IPS-20b (cell line): ENCODE results near the gene HEXIM1.

ENCODE experiments used
- H3K27ac ChIP-seq: one replicate; pipeline ENCODE4 v1.5.1; 2013; ENCODE audit warnings: low read length
- H3K27me3 ChIP-seq: 2 replicates; pipeline ENCODE4 v1.6.1; 2013; ENCODE audit warnings: mild to moderate bottlenecking, low read length, inconsistent platforms; ENCODE audit not compliant: insufficient read depth
- H3K36me3 ChIP-seq: 2 replicates; pipeline ENCODE4 v1.6.1; 2013; ENCODE audit warnings: low read depth, mild to moderate bottlenecking, inconsistent platforms, low read length, moderate library complexity; ENCODE audit not compliant: insufficient read depth
- H3K4me1 ChIP-seq: 2 replicates; pipeline ENCODE4 v1.6.1; 2013; ENCODE audit warnings: mild to moderate bottlenecking, control low read depth, inconsistent platforms, low read length, moderate library complexity; ENCODE audit not compliant: insufficient read depth
- H3K4me3 ChIP-seq: 2 replicates; pipeline ENCODE4 v1.5.1; 2013; ENCODE audit warnings: mild to moderate bottlenecking, low read length, inconsistent platforms
- H3K9ac ChIP-seq: 2 replicates; pipeline ENCODE4 v1.6.1; 2013; ENCODE audit warnings: low read depth, mild to moderate bottlenecking, inconsistent platforms, low read length, moderate library complexity
- H3K9me3 ChIP-seq: 2 replicates; pipeline ENCODE4 v1.6.1; 2013; ENCODE audit warnings: mild to moderate bottlenecking, low read depth, low read length, inconsistent platforms; ENCODE audit not compliant: insufficient read depth

HEXIM1 gene

DNA sequence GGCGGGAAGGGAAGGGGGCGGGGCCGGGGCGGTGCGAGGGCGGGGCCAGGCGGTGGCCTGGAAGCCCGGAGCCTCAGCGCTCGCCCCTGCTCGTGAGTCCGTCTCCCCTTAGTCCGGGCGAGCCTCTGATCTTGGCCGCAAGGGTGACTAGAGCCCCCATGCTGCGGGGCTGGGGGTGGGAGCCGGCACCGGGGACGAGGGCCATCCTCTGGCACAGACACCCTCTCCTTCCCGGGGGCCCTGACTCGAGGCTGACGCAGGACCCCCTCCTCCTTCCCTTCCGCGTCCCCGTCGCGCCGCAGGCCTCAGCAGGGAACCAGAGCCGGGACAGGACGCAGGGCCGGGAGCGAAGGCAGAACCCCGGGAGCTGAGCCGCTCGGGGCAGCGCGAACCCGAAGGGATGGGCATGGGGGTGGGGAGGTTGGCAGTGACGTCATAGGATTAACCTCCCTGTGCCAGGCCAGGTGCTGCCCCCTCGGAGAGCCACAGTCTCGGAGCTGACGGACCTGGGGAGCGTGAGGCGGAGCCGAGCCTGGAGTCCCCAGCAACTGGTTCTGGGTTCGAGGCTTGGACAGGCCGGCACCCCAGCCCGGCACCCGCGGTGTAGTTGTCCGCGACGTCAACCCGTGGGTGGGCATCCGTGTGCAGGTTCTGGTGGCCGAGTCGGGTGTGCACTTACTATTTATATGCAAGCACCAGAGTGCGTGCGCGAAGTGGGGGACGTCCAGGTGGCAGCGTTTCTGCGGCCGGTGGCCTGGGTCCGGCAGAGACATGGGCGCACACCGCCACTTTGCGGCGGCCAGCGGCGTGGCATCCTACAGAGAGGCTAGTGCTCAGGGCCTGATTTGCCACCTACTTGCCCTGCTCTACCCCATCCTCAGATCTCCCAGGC, 15.5 kb upstream of the HEXIM1 start:
- Histone ChIP-seq H3K4me3 (peak overlapping the region; percentile 81), H3K27ac (no peak overlapping the region), H3K36me3 (no peaks in the 10 kb centered on the region), H3K9me3 (no peaks in the 10 kb centered on the region), H3K4me1 (no peaks in the 10 kb centered on the region), H3K27me3 (peaks cover 6% of the 10 kb centered on the region; the same call in 1 of the 2 replicates), H3K9ac (peak overlapping the region; percentile 67; the same call in 1 of the 2 replicates)

DNA sequence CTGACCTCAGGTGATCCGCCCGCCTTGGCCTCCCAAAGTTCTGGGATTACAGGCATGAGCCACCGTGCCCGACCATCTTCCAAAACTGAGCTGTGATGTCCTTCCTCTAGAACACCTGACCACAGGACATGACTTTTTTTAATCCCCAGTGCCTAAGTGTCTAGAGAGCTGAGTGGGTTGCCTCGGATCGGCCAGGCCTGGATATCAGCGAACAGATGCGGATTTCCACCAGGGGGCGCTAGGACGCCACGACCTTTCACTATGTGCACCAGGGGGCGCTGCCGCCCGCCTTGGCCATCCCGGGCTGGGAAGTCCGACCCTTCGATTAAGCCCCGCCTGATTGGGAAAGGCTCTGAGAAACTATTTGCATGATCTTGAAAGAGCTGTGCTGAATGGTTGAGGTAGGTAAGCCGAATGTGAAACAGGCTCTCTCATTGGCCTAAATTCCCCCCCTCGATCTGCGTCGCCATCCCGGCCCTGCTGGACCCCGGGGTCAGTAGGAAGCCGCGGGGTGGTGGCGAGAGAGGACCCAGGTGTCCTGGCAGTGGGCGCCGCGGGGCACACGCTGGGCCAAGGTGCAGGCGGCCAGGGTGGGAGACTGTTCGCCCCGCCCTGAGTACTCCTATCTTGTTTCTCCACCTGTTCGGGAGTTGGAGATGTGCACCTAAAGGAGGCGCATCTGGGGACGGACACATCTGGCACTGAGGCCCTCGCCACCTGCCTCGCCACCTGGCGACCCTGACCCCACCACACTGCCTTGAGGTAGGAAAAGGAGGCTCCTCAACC, 12.9 kb upstream of the HEXIM1 start, which contains the start of gene ACBD4:
Gene ACBD4 (plus strand): TSS at position 496 of the 786 bp plus-strand sequence. CDS start 458 bp downstream, outside the sequence.
- Histone ChIP-seq H3K9me3 (no peaks in the 10 kb centered on the region), H3K4me1 (no peaks in the 10 kb centered on the region), H3K27ac (no peak within 1 kb of the TSS), H3K4me3 (peak within 1 kb of the TSS; percentile 67), H3K9ac (peak within 1 kb of the TSS; percentile 40; the same call in 1 of the 2 replicates), H3K27me3 (peaks cover 6% of the 10 kb centered on the region; the same call in 1 of the 2 replicates), H3K36me3 (no peaks in the 10 kb centered on the region)

DNA sequence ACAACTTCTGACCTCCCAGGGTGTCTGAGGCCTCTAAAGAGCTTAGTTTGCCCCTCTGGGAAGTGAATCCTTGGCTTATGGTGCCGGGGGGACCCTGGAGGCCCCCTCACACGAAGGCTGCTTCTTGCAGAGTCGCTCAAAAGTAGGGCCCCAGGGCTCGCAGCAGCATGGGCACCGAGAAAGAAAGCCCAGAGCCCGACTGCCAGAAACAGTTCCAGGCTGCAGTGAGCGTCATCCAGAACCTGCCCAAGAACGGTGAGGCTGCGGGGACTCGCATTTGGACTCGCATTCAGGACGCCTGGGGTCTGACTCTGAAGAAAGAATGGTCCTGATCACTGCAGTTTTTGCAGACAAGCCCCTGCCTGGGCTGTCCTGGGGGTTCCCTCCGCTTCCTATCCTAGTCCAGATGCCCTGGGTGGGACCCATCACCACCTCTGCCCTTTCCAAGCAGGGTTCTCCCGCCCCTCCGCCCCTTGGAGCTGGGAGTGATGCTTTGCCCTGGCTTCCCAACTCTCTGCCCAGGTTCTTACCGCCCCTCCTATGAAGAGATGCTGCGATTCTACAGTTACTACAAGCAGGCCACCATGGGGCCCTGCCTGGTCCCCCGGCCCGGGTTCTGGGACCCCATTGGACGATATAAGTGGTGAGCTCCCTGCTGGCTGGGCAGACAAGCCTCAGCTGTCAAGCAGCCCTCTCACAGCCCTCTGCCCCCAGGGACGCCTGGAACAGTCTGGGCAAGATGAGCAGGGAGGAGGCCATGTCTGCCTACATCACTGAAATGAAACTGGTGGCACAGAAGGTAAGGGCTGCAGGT, 12.1 kb upstream of the HEXIM1 start:
- Histone ChIP-seq H3K4me1 (no peaks in the 10 kb centered on the region), H3K36me3 (no peaks in the 10 kb centered on the region), H3K9me3 (no peaks in the 10 kb centered on the region), H3K27me3 (peaks cover 5% of the 10 kb centered on the region; the same call in 1 of the 2 replicates), H3K27ac (no peak overlapping the region), H3K4me3 (peak overlapping the region; percentile 67), H3K9ac (peak overlapping the region; percentile 40; the same call in 1 of the 2 replicates)

DNA sequence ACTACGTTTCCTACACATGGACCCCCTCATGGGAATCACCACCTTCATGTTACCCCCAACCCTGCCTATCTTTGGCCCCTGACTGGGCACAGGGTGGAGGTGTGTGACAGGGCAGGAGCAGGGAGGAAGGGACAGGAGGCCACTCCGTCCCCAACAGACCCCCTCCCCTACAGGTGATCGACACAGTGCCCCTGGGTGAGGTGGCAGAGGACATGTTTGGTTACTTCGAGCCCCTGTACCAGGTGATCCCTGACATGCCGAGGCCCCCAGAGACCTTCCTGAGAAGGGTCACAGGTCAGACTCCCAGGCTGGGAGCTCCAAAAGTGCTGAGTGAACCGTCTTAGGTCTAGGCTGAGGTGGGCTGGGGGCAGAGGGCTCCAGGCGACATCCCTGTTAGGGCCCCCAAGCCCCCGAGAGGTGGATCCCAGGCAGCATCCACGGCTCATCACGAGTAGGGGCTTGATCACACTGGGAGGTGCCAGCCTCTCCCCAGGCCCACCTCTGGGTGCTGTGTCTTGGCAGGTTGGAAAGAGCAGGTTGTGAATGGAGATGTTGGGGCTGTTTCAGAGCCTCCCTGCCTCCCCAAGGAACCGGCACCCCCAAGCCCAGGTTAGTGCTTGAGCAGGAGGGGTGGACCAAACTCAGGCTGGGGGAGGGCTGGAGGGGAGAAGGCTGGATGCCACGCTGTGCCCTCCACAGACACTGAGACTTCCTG, 11.3 kb upstream of the HEXIM1 start:
- Histone ChIP-seq H3K27me3 (no peaks in the 10 kb centered on the region), H3K4me1 (no peaks in the 10 kb centered on the region), H3K36me3 (no peaks in the 10 kb centered on the region), H3K9me3 (no peaks in the 10 kb centered on the region), H3K27ac (no peak overlapping the region), H3K4me3 (no peak overlapping the region), H3K9ac (no peak overlapping the region)

DNA sequence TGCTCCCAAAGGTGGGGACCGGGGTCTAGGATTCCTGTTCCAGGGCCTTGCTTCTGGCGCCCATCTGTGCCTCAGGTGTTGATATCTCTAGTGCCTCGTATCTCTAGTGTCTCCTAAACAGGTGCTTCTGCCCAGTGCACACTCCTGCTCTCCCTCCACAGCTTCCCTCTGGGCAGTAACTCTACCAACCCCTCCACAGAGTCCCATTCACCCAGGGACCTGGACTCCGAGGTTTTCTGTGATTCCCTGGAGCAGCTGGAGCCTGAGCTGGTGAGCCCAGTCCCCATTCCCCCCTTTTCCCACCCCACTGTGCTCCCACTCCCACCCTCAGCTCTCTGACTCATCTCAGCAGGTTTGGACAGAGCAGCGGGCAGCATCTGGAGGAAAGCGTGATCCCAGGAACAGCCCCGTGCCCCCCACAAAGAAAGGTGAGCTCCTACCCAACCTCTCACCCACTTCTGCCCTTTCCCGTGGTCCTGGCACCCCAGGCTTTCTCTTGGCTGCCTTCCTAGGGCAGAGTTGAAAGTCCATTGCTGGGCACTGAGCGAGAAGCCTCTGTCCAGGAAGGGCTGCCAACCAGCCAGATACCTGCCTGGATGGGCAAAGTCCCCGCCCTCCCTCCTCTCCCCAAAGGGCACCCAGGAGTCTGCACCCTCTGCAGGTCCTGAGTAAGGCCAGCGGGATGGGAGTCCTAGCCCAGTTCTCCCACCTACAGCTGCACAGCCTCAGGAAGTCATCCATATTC, 10.5 kb upstream of the HEXIM1 start:
- no peak overlapping the region for H3K4me3 ChIP-seq
- H3K4me1 ChIP-seq = no peaks in the 10 kb centered on the region
- H3K9ac ChIP-seq = no peak overlapping the region
- H3K36me3 ChIP-seq = no peaks in the 10 kb centered on the region
- H3K9me3 ChIP-seq = no peaks in the 10 kb centered on the region
- no peaks in the 10 kb centered on the region for H3K27me3 ChIP-seq
- no peak overlapping the region for H3K27ac ChIP-seq

DNA sequence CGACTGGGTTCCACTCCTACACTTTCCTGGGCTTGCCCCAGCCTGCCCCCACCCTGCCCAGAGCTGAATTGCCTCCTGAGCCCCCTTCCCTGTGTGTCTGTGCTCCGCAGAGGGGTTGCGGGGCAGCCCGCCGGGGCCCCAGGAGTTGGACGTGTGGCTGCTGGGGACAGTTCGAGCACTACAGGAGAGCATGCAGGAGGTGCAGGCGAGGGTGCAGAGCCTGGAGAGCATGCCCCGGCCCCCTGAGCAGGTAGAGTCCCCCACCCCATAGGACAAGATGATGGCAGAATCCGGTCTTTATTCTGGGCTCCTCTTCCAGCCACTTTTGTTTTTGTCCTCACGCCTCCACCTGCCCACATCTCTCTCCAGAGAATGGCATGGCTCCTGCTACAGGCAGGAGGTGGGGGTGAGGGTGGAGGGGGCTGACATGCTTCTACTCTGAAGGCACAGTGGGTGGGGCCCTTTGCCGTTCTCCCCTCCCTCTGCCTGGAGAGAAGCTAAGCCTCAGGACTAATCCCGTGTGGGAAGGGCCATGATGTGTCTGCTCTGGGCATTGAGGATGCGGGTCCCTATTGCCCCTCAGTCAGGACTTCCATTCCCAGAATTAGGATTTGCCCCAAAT, 9.3 kb upstream of the HEXIM1 start:
- no peaks in the 10 kb centered on the region for H3K9me3 ChIP-seq
- no peak overlapping the region for H3K9ac ChIP-seq

DNA sequence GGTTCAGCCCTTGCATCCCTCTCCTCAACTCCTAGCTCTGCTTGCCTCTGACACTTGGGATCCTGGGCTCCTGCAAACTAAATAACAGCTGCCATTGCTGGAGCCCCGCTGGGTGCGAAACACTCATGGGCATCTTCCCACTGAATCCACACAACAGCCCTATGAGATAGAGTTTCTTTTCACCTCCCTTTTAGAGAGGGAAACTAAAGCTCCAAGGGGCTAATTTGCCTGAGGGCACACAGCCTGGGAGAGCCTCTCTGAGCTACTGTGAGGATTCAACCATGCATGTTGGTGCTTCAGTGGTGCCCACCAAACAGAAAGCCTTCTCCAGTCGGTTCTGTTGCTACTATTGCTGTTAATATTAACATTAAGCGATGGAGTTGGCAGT, 8.7 kb upstream of the HEXIM1 start:
- Histone ChIP-seq H3K9me3 (no peaks in the 10 kb centered on the region), H3K27me3 (no peaks in the 10 kb centered on the region), H3K4me1 (peaks cover 3% of the 10 kb centered on the region; the same call in 1 of the 2 replicates), H3K9ac (no peak overlapping the region), H3K4me3 (no peak overlapping the region), H3K36me3 (no peaks in the 10 kb centered on the region), H3K27ac (no peak overlapping the region)

More for the DNA sequence above, 9.3 kb upstream of the HEXIM1 start:
- H3K36me3 ChIP-seq = no peaks in the 10 kb centered on the region
- no peaks in the 10 kb centered on the region for H3K27me3 ChIP-seq
- no peak overlapping the region for H3K27ac ChIP-seq
- no peak overlapping the region for H3K4me3 ChIP-seq
- peaks cover 3% of the 10 kb centered on the region; the same call in 1 of the 2 replicates for H3K4me1 ChIP-seq

DNA sequence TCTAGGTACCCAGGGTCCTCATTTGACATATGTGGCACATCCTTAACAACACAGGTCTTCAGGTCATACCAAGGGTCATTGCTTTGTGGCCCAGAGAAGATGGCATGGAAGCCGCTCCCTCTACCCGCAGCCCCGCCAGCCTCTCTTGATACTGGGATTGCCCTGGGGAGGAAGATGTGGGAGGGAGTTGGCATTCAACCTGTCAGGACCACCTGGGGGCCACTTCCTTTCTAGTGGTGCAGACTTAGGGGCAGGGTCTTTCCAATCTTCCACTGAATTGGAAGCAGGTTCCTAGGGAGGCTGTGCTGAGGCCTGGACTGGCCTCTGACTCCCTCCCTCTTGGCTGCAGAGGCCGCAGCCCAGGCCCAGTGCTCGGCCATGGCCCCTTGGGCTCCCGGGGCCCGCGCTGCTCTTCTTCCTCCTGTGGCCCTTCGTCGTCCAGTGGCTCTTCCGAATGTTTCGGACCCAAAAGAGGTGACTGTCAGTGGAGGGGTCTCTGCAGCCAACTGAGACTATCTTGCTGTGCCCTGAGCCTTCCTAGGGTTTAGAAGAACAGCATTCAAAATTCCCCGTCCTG, 5.1 kb upstream of the HEXIM1 start:
- H3K9ac ChIP-seq = peak overlapping the region; percentile 52; the same call in 1 of the 2 replicates
- H3K4me3 ChIP-seq = peak overlapping the region; percentile 79; the same call in 1 of the 2 replicates
- no peak overlapping the region for H3K27ac ChIP-seq
- peaks cover 6% of the 10 kb centered on the region; the same call in 1 of the 2 replicates for H3K4me1 ChIP-seq
- no peaks in the 10 kb centered on the region for H3K9me3 ChIP-seq
- no peaks in the 10 kb centered on the region for H3K36me3 ChIP-seq
- H3K27me3 ChIP-seq = no peaks in the 10 kb centered on the region

DNA sequence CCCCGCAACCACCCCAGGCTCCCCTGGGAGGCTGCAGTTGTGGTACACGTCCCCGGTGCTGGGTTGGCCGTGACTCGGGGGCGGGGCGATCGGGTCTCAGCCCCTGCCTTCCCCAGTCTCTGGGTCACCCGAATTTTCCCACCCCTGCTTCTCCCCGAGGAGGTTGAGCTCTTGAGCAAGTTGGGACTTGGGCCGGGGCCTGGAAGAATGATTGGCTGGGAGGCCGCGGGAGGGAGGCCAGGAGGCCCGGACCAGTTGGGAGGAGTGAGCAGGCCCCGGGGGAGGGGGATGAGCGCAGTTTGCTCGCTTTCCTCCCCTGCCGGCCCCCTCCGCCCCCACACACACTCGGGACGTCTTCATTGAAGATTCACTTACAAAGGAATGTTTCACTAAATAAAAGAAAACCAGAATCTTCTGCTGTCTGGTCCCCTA, 4.5 kb upstream of the HEXIM1 start:
- peak overlapping the region; percentile 52; the same call in 1 of the 2 replicates for H3K9ac ChIP-seq
- peaks cover 6% of the 10 kb centered on the region; the same call in 1 of the 2 replicates for H3K4me1 ChIP-seq
- H3K27me3 ChIP-seq = no peaks in the 10 kb centered on the region
- H3K36me3 ChIP-seq = no peaks in the 10 kb centered on the region
- no peaks in the 10 kb centered on the region for H3K9me3 ChIP-seq
- no peak overlapping the region for H3K27ac ChIP-seq
- H3K4me3 ChIP-seq = peak overlapping the region; percentile 79
